ENCODE data around the gene CAPN12. TPM values are rescaled to one million over a fixed set of nuclear protein-coding genes. Genes with fewer than 3 reads are reported as not detected.

CAPN12 gene
- polyA plus RNA-seq, 3 donors, result 1.8 TPM; not detected in 2

GRCh38 chr19:38734176-38734425 is 10.2 kb downstream of the CAPN12 start:
- peak overlapping the region; percentile 39 to 76 for H3K4me3 Mint-ChIP-seq
- peak overlapping the region in 2 of 7 donors; percentile 32 to 50 for H3K27ac Mint-ChIP-seq
- Histone ChIP-seq H3K27me3 (ENCODE audit: control insufficient read depth in 2 of 2, insufficient read depth in 2 of 2, low read length in 2 of 2) (peaks cover 0 to 13% of the 10 kb centered on the region in 2 donors), H2AFZ (ENCODE audit: insufficient read depth, low read depth, low read length, poor library complexity, severe bottlenecking) (peak overlapping the region; percentile 83), H3K4me2 (replicated peaks; ENCODE audit: extremely low read depth, low read length, poor library complexity, severe bottlenecking) (peak overlapping the region; percentile 66), H3K9me3 (replicated peaks in 1 of 2; ENCODE audit: control insufficient read depth in 1 of 2, insufficient read depth in 1 of 2, low read length in 2 of 2) (no peaks in the 10 kb centered on the region), H3K9ac (ENCODE audit: insufficient read depth, low read length, poor library complexity, severe bottlenecking) (peak overlapping the region; percentile 13), H3K79me2 (ENCODE audit: insufficient read depth, low read length) (no peaks in the 10 kb centered on the region), H3K4me3 (replicated peaks in 1 of 3; ENCODE audit: low read depth in 2 of 3, low read length in 3 of 3) (peak overlapping the region in 1 of 3 experiments; percentile 50), H3K27ac (ENCODE audit: low read depth in 1 of 2, low read length in 2 of 2) (peak overlapping the region in 1 of 2 donors; percentile 36), H3K36me3 (replicated peaks in 1 of 2; ENCODE audit: control insufficient read depth in 1 of 2, insufficient read depth in 2 of 2, low read length in 2 of 2) (peaks cover 10 to 19% of the 10 kb centered on the region in 2 donors), H3K4me1 (ENCODE audit: control insufficient read depth in 1 of 2, insufficient read depth in 2 of 2, low read length in 2 of 2) (peaks cover 36 to 44% of the 10 kb centered on the region in 2 donors), H4K20me1 (ENCODE audit: insufficient read depth, low read length) (no peaks in the 10 kb centered on the region)
- H3K9me3 Mint-ChIP-seq, result peaks cover 0 to 5% (median 2%) of the 10 kb centered on the region in 7 donors
- intact Hi-C loops (cut with micrococcal nuclease), result loop anchor here in 1 of 2 donors (10.0 kb wide), 1 partner anchor 191 kb away; no protein-coding TSS in a partner anchor
- peaks cover 17 to 31% of the 10 kb centered on the region in 2 donors for H3K36me3 Mint-ChIP-seq
- no peak for DNase-seq
- TF ChIP-seq CTCF (IDR thresholded peaks at IDR 0.05), result no peak
- WGBS (ENCODE audit: insufficient coverage), result no CpG with 5 or more reads among the region's 4 CpGs
- peaks cover 13 to 29% (median 19%) of the 10 kb centered on the region in 3 donors for H3K27me3 Mint-ChIP-seq (ENCODE audit: low read depth in 3 of 3)
- H3K4me1 Mint-ChIP-seq, result peaks cover 41% of the 10 kb centered on the region

- Histone ChIP-seq H3K4me3 (replicated peaks in 1 of 3; ENCODE audit: low read depth in 2 of 3, low read length in 3 of 3) (peak overlapping the region in 1 of 3 experiments; percentile 50), H3K27ac (ENCODE audit: low read depth in 1 of 2, low read length in 2 of 2) (peak overlapping the region in 1 of 2 donors; percentile 36), H3K36me3 (replicated peaks in 1 of 2; ENCODE audit: control insufficient read depth in 1 of 2, insufficient read depth in 2 of 2, low read length in 2 of 2) (peaks cover 15 to 24% of the 10 kb centered on the region in 2 donors), H2AFZ (ENCODE audit: insufficient read depth, low read depth, low read length, poor library complexity, severe bottlenecking) (peak overlapping the region; percentile 83), H3K9me3 (replicated peaks in 1 of 2; ENCODE audit: control insufficient read depth in 1 of 2, insufficient read depth in 1 of 2, low read length in 2 of 2) (no peaks in the 10 kb centered on the region), H3K4me1 (ENCODE audit: control insufficient read depth in 1 of 2, insufficient read depth in 2 of 2, low read length in 2 of 2) (peaks cover 36 to 44% of the 10 kb centered on the region in 2 donors), H4K20me1 (ENCODE audit: insufficient read depth, low read length) (no peaks in the 10 kb centered on the region), H3K79me2 (ENCODE audit: insufficient read depth, low read length) (no peaks in the 10 kb centered on the region), H3K9ac (ENCODE audit: insufficient read depth, low read length, poor library complexity, severe bottlenecking) (peak overlapping the region; percentile 13), H3K27me3 (ENCODE audit: control insufficient read depth in 2 of 2, insufficient read depth in 2 of 2, low read length in 2 of 2) (peaks cover 0 to 13% of the 10 kb centered on the region in 2 donors), H3K4me2 (replicated peaks; ENCODE audit: extremely low read depth, low read length, poor library complexity, severe bottlenecking) (peak overlapping the region; percentile 66)
- H3K9me3 Mint-ChIP-seq, result peaks cover 0 to 5% (median 2%) of the 10 kb centered on the region in 7 donors
- WGBS (ENCODE audit: insufficient coverage), result no CpG with 5 or more reads among the region's 6 CpGs
- peaks cover 10 to 29% (median 19%) of the 10 kb centered on the region in 3 donors for H3K27me3 Mint-ChIP-seq (ENCODE audit: low read depth in 3 of 3)
- H3K4me3 Mint-ChIP-seq, result no peak overlapping the region
- peaks cover 21 to 36% of the 10 kb centered on the region in 2 donors for H3K36me3 Mint-ChIP-seq
- H3K27ac Mint-ChIP-seq, result no peak overlapping the region
- peak in 2 of 3 donors; percentile 19 to 39 for DNase-seq
- no peak for TF ChIP-seq CTCF (IDR thresholded peaks at IDR 0.05)
- peaks cover 41% of the 10 kb centered on the region for H3K4me1 Mint-ChIP-seq
- intact Hi-C loops (cut with micrococcal nuclease), result loop anchor here in 1 of 2 donors (10.0 kb wide), 1 partner anchor 191 kb away; no protein-coding TSS in a partner anchor
Measured at GRCh38 chr19:38733493-38734175, 10.6 kb downstream of the CAPN12 start.
